ENCODE data around the gene CD200.

- no peak for TF ChIP-seq POLR2AphosphoS5 (IDR thresholded peaks at IDR 0.05)
- no peak for TF ChIP-seq CTCF (IDR thresholded peaks at IDR 0.05)
Observed at GRCh38 chr3:112374333-112374734, 41.4 kb downstream of the CD200 start.

Measured in esophagus muscularis mucosa (tissue), 3 donors.